Measurements from ENCODE around the gene FSTL4.

FSTL4 gene

GRCh38 chr5:133291524-133291923 is 320.8 kb downstream of the FSTL4 start:
- no peak for DNase-seq (ENCODE audit: low spot score)

GRCh38 chr5:133290669-133291240 is 321.6 kb downstream of the FSTL4 start:
- no peak for DNase-seq (ENCODE audit: low spot score)

- DNase-seq (ENCODE audit: low spot score): no peak
These were observed 322.5 kb downstream of the FSTL4 start for GRCh38 chr5:133289686-133290367.

- peak; percentile 23 for DNase-seq (ENCODE audit: low spot score)
These were observed 324.8 kb downstream of the FSTL4 start for GRCh38 chr5:133287500-133287899.

GRCh38 chr5:133286483-133286882 is 325.9 kb downstream of the FSTL4 start:
- no peak for DNase-seq (ENCODE audit: low spot score)

- DNase-seq (ENCODE audit: low spot score): peak; percentile 60
These were observed 326.7 kb downstream of the FSTL4 start for GRCh38 chr5:133285583-133286021.

- DNase-seq (ENCODE audit: low spot score): no peak
These were observed 328.0 kb downstream of the FSTL4 start for GRCh38 chr5:133284306-133284705.

- no peak for DNase-seq (ENCODE audit: low spot score)
These were observed 334.0 kb downstream of the FSTL4 start for GRCh38 chr5:133278317-133278716.

GRCh38 chr5:133277744-133278143 is 334.6 kb downstream of the FSTL4 start:
- no peak for DNase-seq (ENCODE audit: low spot score)

GRCh38 chr5:133276171-133276570 is 336.2 kb downstream of the FSTL4 start:
- DNase-seq (ENCODE audit: low spot score): no peak

GRCh38 chr5:133275631-133276030 is 336.7 kb downstream of the FSTL4 start:
- no peak for DNase-seq (ENCODE audit: low spot score)

GRCh38 chr5:133274597-133274935 is 337.8 kb downstream of the FSTL4 start:
- no peak for DNase-seq (ENCODE audit: low spot score)

GRCh38 chr5:133273661-133274596 is 338.4 kb downstream of the FSTL4 start:
- peak; percentile 23 for DNase-seq (ENCODE audit: low spot score)

GRCh38 chr5:133272345-133272744 is 340.0 kb downstream of the FSTL4 start:
- DNase-seq (ENCODE audit: low spot score): no peak

GRCh38 chr5:133271606-133272005 is 340.7 kb downstream of the FSTL4 start:
- DNase-seq (ENCODE audit: low spot score): no peak

- DNase-seq (ENCODE audit: low spot score): no peak
These were observed 342.6 kb downstream of the FSTL4 start for GRCh38 chr5:133269691-133270090.

GRCh38 chr5:133267601-133268000 is 344.7 kb downstream of the FSTL4 start:
- DNase-seq (ENCODE audit: low spot score): no peak

GRCh38 chr5:133266966-133267365 is 345.4 kb downstream of the FSTL4 start:
- no peak for DNase-seq (ENCODE audit: low spot score)

- DNase-seq (ENCODE audit: low spot score): no peak
These were observed 345.8 kb downstream of the FSTL4 start for GRCh38 chr5:133266527-133266878.

- DNase-seq (ENCODE audit: low spot score): no peak
These were observed 346.4 kb downstream of the FSTL4 start for GRCh38 chr5:133265720-133266526.

GRCh38 chr5:133265257-133265656 is 347.1 kb downstream of the FSTL4 start:
- DNase-seq (ENCODE audit: low spot score): no peak

- no peak for DNase-seq (ENCODE audit: low spot score)
These were observed 349.7 kb downstream of the FSTL4 start for GRCh38 chr5:133262690-133263089.
